Measurements from ENCODE around the gene ADCK1. TPM values are rescaled to one million over a fixed set of nuclear protein-coding genes. Genes with fewer than 3 reads are reported as not detected.

ADCK1 gene
- polyA plus RNA-seq, 1 experiment: 4.8 TPM

GRCh38 chr14:77800814-77801213 is 905 bp downstream of the ADCK1 start:
- ChIA-PET CTCF (interaction anchor here (0.6 to 1.5 kb wide), 3 partner anchors 10 to 39 kb away, joined by 3 to 6 read pairs (median 5); no protein-coding TSS in a partner anchor), POLR2A (interaction anchor here (0.9 kb wide), 1 partner anchor 40 kb away, joined by 4 read pairs; the partner anchor contains the start of gene SNW1)
- Histone ChIP-seq H3K4me3 (ENCODE audit: low read depth, low read length) (no peak overlapping the region; the same call in 1 of the 2 replicates), H3K9me3 (ENCODE audit: control insufficient read depth, insufficient read depth, low read length) (no peaks in the 10 kb centered on the region), H3K27me3 (ENCODE audit: control insufficient read depth, insufficient read depth, low read length) (no peaks in the 10 kb centered on the region), H3K27ac (ENCODE audit: low read depth, low read length) (no peak overlapping the region)
- TF ChIP-seq CTCF (IDR thresholded peaks at IDR 0.05; ENCODE audit: low read depth, low read length): no peak
- DNase-seq (ENCODE audit: low read depth, low spot score): no peak

GRCh38 chr14:77804592-77804991 is 4.7 kb downstream of the ADCK1 start:
- Histone ChIP-seq H3K27ac (ENCODE audit: low read depth, low read length) (no peak overlapping the region), H3K9me3 (ENCODE audit: control insufficient read depth, insufficient read depth, low read length) (no peaks in the 10 kb centered on the region), H3K27me3 (ENCODE audit: control insufficient read depth, insufficient read depth, low read length) (no peaks in the 10 kb centered on the region), H3K4me3 (ENCODE audit: low read depth, low read length) (no peak overlapping the region)
- ChIA-PET CTCF (interaction anchor here (1.4 kb wide), 1 partner anchor 43 kb away, joined by 3 read pairs; no protein-coding TSS in a partner anchor), POLR2A (no interaction called here)
- TF ChIP-seq CTCF (IDR thresholded peaks at IDR 0.05; ENCODE audit: low read depth, low read length): 0 out of 2 replicates have a peak, but pooled peaks have one; percentile 1
- no peak for DNase-seq (ENCODE audit: low read depth, low spot score)

- no peaks in the 10 kb centered on the region for H3K27me3 ChIP-seq (ENCODE audit: control insufficient read depth, insufficient read depth, low read length)
- no peak for DNase-seq (ENCODE audit: low read depth, low spot score)
- no peak overlapping the region for H3K27ac ChIP-seq (ENCODE audit: low read depth, low read length)
- ChIA-PET CTCF (no interaction called here), POLR2A (no interaction called here)
- no peaks in the 10 kb centered on the region for H3K9me3 ChIP-seq (ENCODE audit: control insufficient read depth, insufficient read depth, low read length)
- no peak for TF ChIP-seq CTCF (IDR thresholded peaks at IDR 0.05; ENCODE audit: low read depth, low read length)
- H3K4me3 ChIP-seq (ENCODE audit: low read depth, low read length): no peak overlapping the region
Measured at GRCh38 chr14:77805706-77806105, 5.8 kb downstream of the ADCK1 start.

GRCh38 chr14:77808250-77808649 is 8.3 kb downstream of the ADCK1 start:
- Histone ChIP-seq H3K27ac (ENCODE audit: low read depth, low read length) (no peak overlapping the region), H3K4me3 (ENCODE audit: low read depth, low read length) (no peak overlapping the region), H3K27me3 (ENCODE audit: control insufficient read depth, insufficient read depth, low read length) (no peaks in the 10 kb centered on the region), H3K9me3 (ENCODE audit: control insufficient read depth, insufficient read depth, low read length) (no peaks in the 10 kb centered on the region)
- no peak for TF ChIP-seq CTCF (IDR thresholded peaks at IDR 0.05; ENCODE audit: low read depth, low read length)
- no peak for DNase-seq (ENCODE audit: low read depth, low spot score)
- ChIA-PET CTCF (no interaction called here), POLR2A (no interaction called here)

- H3K27me3 ChIP-seq (ENCODE audit: control insufficient read depth, insufficient read depth, low read length): no peaks in the 10 kb centered on the region
- CTCF ChIA-PET: interaction anchor here (0.6 kb wide), 1 partner anchor 210 kb away, joined by 3 read pairs; no protein-coding TSS in a partner anchor
Measured at GRCh38 chr14:77809011-77809410, 9.1 kb downstream of the ADCK1 start.

More at GRCh38 chr14:77809011-77809410, 9.1 kb downstream of the ADCK1 start:
- no peak for DNase-seq (ENCODE audit: low read depth, low spot score)
- no peak overlapping the region for H3K27ac ChIP-seq (ENCODE audit: low read depth, low read length)
- no peak overlapping the region for H3K4me3 ChIP-seq (ENCODE audit: low read depth, low read length)
- no peak for TF ChIP-seq CTCF (IDR thresholded peaks at IDR 0.05; ENCODE audit: low read depth, low read length)
- POLR2A ChIA-PET: no interaction called here
- H3K9me3 ChIP-seq (ENCODE audit: control insufficient read depth, insufficient read depth, low read length): no peaks in the 10 kb centered on the region

Measured in AG04450 (cell line).